ENCODE measurements around the gene UBAP2L. TPM values are rescaled to one million over a fixed set of nuclear protein-coding genes. Genes with fewer than 3 reads are reported as not detected.
"Not testable (repeated sequence)": the region's sequence is repeated elsewhere in the genome, so short reads cannot be mapped to it uniquely, and the experiment has no call there.

UBAP2L gene
- total RNA-seq, 1 donor from 2014 or later: 20.8 TPM

- no peaks in the 10 kb centered on the region for H3K36me3 ChIP-seq (ENCODE audit: control insufficient read depth, insufficient read depth, low read length)
- DNase-seq (ENCODE audit: low read depth) (no peak), FAIRE-seq (no peak)
- peaks cover 2% of the 10 kb centered on the region for H3K27me3 ChIP-seq (ENCODE audit: control insufficient read depth, insufficient read depth, low read length)
- TF ChIP-seq, protein P1, sequence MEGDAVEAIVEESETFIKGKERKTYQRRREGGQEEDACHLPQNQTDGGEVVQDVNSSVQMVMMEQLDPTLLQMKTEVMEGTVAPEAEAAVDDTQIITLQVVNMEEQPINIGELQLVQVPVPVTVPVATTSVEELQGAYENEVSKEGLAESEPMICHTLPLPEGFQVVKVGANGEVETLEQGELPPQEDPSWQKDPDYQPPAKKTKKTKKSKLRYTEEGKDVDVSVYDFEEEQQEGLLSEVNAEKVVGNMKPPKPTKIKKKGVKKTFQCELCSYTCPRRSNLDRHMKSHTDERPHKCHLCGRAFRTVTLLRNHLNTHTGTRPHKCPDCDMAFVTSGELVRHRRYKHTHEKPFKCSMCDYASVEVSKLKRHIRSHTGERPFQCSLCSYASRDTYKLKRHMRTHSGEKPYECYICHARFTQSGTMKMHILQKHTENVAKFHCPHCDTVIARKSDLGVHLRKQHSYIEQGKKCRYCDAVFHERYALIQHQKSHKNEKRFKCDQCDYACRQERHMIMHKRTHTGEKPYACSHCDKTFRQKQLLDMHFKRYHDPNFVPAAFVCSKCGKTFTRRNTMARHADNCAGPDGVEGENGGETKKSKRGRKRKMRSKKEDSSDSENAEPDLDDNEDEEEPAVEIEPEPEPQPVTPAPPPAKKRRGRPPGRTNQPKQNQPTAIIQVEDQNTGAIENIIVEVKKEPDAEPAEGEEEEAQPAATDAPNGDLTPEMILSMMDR (IDR thresholded peaks at IDR 0.05; ENCODE audit: insufficient read depth, low read length, severe bottlenecking): no peak
- H3K4me3 ChIP-seq (ENCODE audit: low read depth, low read length): no peak overlapping the region
Measured at GRCh38 chr1:154192476-154192875, 28.3 kb upstream of the UBAP2L start.

GRCh38 chr1:154193821-154194220 lies 26.9 kb upstream of the UBAP2L start:
- no peaks in the 10 kb centered on the region for H3K36me3 ChIP-seq (ENCODE audit: control insufficient read depth, insufficient read depth, low read length)
- TF ChIP-seq, protein P1 (IDR thresholded peaks at IDR 0.05; ENCODE audit: insufficient read depth, low read length, severe bottlenecking): no peak
- peak; percentile 84 for DNase-seq (ENCODE audit: low read depth)
- no peak overlapping the region for H3K4me3 ChIP-seq (ENCODE audit: low read depth, low read length)
- peaks cover 2% of the 10 kb centered on the region for H3K27me3 ChIP-seq (ENCODE audit: control insufficient read depth, insufficient read depth, low read length)
- FAIRE-seq: no peak

DNA sequence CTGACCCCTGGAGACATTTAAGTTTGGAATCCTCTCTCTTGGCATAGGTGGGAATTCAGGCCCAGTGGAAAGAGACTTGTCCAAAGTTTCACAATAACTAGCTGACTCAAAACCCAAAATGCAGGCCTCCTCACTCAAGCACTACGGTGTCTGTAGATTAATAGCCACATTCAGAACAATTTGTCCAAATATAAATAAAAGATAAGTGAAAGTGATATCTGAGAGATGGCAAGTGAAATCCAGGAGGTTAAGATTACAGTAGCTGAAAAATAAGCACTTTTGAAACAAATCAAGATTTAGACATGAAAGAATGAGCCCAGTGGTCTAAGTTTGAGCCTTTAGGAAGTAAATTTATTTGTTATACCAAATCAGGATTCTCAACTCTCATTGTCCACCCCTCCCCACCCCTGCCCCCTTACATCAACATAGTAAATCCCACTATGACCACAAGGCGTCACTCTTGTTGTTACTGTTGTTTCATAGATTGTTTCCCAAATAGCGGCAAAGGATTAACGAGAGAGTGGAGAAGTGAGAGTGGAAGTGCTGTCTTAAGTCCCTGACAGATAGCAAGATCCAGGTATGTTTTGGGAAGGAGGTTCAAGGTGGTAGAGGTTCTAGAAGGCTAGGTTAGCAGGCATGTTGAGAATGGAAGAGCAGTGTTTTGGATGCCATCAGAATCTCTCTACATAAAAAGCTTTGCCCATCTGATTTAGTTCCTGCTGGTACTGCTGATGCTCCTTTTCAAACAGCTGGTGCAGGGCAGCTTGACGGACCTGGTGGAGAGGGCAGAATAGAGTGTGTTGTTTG lies 21.8 kb upstream of the UBAP2L start:
- TF ChIP-seq, protein P1 (IDR thresholded peaks at IDR 0.05; ENCODE audit: insufficient read depth, low read length, severe bottlenecking): peak; percentile 42
- FAIRE-seq (no peak), DNase-seq (ENCODE audit: low read depth) (peak; percentile 71)
- Histone ChIP-seq H3K27me3 (ENCODE audit: control insufficient read depth, insufficient read depth, low read length) (no peaks in the 10 kb centered on the region), H3K36me3 (ENCODE audit: control insufficient read depth, insufficient read depth, low read length) (no peaks in the 10 kb centered on the region), H3K4me3 (ENCODE audit: low read depth, low read length) (no peak overlapping the region)

DNA sequence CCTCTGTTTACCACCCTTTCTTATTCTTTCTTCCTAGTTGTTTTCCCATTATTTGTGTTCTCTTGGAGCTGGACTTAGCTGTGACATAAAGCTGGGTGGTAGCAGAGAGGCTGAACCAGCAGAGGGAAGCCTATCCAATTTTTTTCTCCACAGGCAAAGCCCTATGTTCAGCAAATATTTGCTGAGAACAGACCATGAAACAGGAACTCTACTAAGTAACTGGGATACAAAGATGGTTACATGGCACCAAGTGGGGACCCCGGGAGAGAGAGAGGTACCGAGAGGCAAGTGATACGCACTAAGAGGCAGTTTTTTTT lies 21.2 kb upstream of the UBAP2L start:
- H3K36me3 ChIP-seq (ENCODE audit: control insufficient read depth, insufficient read depth, low read length): no peaks in the 10 kb centered on the region
- DNase-seq (ENCODE audit: low read depth) (no peak), FAIRE-seq (no peak)
- H3K27me3 ChIP-seq (ENCODE audit: control insufficient read depth, insufficient read depth, low read length): no peaks in the 10 kb centered on the region
- no peak overlapping the region for H3K4me3 ChIP-seq (ENCODE audit: low read depth, low read length)
- TF ChIP-seq, protein P1 (IDR thresholded peaks at IDR 0.05; ENCODE audit: insufficient read depth, low read length, severe bottlenecking): no peak

- H3K36me3 ChIP-seq (ENCODE audit: control insufficient read depth, insufficient read depth, low read length): peaks cover 11% of the 10 kb centered on the region
- not testable (repeated sequence) for FAIRE-seq; H3K4me3 ChIP-seq (ENCODE audit: low read depth, low read length); H3K27me3 ChIP-seq (ENCODE audit: control insufficient read depth, insufficient read depth, low read length); DNase-seq (ENCODE audit: low read depth)
Measured at GRCh38 chr1:154205778-154206177, 15.0 kb upstream of the UBAP2L start.

DNA sequence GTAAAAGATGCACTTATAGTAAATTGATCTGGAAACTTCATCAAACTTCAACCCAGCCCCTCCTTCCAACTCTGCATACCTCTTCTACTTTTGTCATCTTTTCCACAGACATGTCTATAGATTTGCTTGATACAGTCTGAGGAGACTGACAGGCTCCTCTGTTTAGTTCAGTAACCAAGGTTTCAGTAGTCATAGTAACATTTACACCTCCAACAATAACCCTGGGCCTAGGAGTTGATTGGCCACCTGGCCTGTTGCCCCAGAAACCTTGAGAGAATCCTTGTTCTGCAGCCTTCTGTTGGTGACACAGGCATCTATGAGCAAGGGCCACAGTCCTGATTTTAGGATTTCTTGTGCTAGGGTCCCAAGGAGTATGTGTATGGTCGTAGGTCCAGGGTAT lies 14.6 kb upstream of the UBAP2L start, which contains the start of gene CFAP141:
Gene CFAP141, minus strand, starts transcription at position 138 of the 400 bp plus-strand sequence. Its CDS starts 26 bp downstream, at position 112.
- Histone ChIP-seq H3K4me3 (ENCODE audit: low read depth, low read length) (no peak within 1 kb of the TSS), H3K36me3 (ENCODE audit: control insufficient read depth, insufficient read depth, low read length) (peaks cover 11% of the 10 kb centered on the region), H3K27me3 (ENCODE audit: control insufficient read depth, insufficient read depth, low read length) (no peaks in the 10 kb centered on the region)
- no peak for FAIRE-seq
- TF ChIP-seq, protein P1 (IDR thresholded peaks at IDR 0.05; ENCODE audit: insufficient read depth, low read length, severe bottlenecking): no peak
- DNase-seq (ENCODE audit: low read depth): peak; percentile 48

All from bronchial epithelial cell (primary cell).